Measurements from ENCODE around the gene RIPK4.
A peak's percentile ranks its signal among the peaks of the same experiment; 100 is the strongest.
"Not testable (repeated sequence)": the region's sequence is repeated elsewhere in the genome, so short reads cannot be mapped to it uniquely, and the experiment has no call there.

RIPK4 gene

DNA sequence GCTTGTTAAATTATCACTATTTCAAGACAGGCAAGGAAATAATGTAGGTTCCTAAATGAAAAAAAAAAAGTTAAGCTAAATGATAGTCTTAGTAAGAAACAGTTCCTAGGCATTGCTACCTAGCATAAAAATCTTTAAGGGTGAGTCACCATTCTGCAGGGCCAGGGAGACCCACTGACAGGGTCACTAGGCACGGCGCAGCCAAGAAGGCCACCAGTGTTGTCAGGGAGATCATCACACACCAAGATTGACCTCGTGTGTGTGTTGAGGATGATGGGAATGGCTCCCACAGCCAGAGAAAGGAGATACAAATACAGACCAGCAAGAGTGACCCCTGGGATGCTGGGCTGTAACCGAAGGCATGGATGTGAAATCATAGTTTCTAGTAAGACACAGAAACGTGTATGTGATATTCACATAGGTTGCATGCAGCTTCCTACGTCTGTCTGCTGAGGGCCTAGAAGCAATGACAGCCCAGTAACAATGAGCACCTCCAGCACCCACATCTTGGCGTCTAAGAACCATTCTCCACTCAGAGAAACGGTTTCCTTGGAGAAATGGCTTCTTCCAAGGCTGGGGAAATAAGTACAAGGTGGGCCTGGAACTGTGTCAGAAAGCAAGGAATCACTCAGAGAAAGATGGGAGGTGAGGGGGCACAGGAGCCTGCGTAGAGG, 29.1 kb downstream of the RIPK4 start:
- no peak for DNase-seq (ENCODE audit: low spot score)

DNA sequence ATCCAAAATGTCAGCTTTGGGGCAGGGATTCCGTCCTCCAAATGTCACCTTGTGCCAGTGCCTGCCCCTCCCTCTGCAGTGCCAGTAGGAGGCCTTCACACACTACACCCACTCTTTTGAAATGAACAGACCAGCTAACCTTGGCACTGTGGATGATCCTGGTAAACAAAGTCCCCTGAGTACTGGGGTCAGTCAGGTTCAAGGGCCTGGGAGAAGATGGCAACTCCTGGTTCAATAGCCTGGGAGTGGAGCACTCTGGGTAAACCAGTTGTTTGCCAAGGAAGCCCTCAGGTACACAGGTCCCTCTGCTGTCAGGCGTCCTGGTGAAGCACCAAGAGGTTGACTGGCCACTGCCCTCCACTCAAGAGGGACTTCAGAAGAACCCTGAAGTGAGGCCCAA, 30.4 kb downstream of the RIPK4 start:
- DNase-seq (ENCODE audit: low spot score) = no peak

DNA sequence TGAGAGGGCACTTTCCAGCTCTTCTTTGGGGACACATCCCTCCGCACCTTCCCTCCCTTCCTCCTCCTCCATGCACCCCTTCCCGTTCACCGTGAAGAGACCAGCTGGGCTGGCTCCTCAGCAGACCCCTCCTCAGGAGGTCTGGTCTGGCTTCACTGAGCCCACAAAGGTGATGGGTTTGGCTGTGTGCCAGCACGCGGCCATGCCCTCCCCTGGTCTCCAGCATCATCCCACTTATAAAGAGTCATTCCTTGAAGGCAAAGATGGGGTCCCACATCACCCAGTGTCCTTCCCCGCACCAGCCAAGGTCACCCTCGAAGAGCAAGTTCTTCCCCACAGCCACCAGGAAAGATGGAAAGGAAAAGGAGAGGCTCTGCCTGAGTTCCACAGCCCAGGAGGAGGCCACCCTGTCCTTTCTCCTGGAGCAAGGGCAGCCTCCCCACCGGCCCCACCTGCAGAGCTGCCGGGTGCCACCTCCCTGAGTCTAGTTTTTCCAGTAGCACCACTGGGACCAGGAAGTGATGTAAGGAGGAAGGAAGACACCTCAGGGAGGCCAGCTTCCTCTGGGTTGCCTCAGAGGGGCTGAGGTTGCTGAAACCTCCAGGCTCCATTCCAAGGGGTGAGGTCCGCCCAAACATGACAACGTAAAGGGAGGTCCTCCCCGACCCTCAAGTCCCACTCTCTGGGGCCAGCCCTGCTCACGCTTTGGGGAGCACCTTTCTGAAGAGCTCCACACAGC, 32.7 kb downstream of the RIPK4 start:
- no peak for DNase-seq (ENCODE audit: low spot score)

DNA sequence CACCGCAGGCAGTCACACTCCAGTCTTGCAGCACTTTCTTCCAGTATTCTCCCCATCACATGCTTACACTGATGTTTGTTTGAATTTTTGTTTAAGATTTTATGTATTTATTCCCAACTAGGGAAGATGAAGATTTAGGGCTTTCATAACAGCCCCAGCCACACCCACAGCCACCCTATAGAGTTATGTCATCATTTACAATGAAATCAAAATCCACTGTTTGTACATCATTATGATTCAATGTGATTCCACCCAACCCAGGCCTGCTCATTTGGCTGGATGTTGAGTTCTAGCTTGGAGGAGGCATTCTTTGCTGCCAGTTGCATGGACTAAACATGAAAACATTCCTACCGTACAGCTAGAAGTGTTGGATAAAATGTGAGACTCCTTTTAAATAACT, 35.8 kb downstream of the RIPK4 start:
- DNase-seq (ENCODE audit: low spot score) = no peak

DNA sequence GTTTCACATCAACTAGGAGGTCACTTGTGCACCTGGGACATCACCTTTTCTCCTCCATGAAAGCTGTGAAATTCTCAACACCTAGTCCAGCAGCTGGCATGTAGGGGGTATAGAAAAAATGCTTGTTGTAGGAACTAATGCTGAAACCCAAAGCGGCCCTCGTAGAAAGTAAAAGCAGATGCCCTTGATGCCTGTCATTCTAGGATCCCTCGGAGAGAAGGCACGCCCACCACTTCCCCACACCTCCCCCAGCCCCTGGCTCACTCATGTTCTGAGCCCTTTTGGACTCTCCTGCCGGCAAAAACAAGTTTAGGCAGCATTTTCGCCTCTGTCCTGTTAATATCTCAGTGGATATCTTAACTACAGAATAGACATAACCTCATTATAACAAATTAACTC, 36.5 kb downstream of the RIPK4 start:
- no peak for DNase-seq (ENCODE audit: low spot score)

DNA sequence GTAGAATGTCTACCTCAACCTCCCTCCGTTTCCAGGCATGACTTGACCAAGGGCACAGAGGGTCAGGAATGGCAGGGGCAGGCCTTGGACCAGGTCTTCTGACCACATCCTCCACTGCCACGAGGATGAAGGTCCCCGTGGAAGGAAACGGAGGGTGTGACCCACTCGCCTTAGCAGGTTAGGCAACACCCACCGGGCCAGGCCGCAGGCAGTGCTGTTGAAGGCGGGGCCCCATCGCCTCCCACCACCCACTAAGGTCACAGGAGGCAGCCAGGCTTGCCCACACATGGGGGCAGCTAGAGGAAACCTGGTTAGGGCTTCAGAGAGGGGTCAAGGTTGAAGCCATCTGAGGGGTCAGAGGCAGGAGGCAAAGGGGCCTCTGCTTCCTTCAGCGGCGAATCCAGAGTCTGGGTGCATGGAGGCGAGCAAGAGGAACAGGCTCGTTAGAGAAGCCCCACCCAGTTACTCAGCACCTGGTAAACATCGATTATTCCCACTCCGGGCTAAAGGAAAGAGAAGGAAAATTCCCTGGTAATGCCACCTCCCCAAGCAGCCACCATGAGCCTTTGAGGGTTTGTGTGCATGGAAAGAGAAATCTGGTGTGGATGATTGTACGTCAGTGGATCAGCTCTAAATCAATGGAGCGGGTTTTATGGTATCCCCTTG, 37.0 kb downstream of the RIPK4 start:
- DNase-seq (ENCODE audit: low spot score) = no peak

DNA sequence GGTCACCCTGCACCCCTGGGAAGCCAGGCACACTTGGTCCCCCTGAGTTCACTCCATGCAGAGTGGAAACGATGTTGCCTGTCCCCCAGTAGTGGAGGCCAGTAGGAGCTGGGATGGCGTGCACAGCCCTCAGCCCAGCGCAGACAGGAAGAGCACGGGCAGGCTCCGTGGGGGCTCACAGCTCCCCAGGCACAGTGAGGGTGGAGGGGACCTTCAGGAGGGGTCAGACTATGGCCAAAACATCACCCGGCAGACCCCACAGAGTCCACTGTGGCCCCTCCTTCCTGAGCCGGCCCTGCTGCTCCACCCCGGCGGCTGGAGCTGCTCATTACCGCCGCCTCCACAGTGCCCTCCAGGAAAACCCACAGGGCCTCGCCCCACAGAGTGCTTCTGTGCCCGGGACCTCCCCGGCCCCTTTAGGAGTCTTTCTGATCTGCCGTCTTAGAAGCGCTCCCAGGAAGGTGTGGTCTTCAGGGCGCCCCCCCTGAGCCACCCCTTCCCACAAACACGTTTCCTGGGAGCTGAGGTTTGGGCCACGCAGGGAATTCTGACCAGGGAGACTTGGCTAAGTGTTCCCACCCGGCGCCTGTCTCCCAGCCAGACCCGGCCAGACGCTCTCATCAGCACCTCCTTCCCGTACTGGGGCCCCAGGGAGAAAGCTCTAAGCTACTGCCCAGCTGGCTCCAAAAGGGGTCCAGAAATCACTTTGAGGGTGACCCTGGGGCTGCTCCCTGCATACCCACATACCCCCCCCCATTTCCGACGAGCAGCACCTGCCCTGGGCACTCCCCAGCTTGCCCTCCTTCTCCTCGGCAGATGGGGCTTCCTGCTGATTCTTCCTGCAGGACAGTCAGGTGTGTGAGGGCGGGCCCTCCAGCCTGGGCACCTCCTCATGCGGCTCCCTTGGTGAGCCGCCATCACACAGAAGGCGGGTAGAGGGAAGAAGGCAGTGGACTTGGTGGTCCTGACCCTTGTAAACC, 38.8 kb downstream of the RIPK4 start:
- DNase-seq (ENCODE audit: low spot score) = no peak

DNA sequence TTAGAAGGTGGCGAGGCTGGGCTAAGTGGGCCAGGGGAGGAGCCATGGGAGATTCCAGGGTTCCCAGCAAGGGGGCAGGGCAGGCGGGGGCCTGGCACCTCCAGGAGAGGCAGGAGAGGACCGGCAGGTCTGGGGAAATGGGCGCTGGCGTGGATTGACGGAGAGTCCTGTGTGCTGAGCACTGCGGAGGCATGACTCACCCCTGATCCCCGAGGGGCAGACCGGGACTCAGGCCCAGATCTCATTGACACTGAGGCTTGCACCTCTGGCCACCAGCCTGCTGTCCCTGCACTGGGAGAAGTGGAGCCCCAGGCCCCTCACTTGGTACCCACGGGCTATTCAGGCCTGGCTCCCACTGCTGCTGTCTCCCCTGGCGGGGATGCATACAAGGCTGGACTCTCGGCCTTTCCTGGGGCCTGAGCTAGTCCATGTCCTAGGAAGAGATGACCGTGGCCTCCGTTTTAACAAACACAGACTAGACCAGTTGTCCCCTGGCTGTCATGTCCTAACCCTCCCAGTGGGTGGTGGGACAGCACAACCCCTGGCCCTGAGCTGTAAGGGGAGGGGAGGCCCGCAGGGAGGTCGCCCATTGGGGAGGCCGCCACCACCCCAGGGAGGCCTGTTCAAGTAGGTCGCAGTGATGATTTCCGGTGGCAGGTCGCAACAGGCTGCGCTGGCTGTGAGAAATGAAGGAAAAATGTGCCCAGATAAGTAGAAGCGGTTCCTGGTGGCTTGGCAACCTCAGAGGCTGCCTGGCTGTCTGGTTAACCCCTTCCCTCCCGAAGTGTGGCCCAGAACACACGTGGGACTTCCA, 39.7 kb downstream of the RIPK4 start:
- peak; percentile 81 for DNase-seq (ENCODE audit: low spot score)

DNA sequence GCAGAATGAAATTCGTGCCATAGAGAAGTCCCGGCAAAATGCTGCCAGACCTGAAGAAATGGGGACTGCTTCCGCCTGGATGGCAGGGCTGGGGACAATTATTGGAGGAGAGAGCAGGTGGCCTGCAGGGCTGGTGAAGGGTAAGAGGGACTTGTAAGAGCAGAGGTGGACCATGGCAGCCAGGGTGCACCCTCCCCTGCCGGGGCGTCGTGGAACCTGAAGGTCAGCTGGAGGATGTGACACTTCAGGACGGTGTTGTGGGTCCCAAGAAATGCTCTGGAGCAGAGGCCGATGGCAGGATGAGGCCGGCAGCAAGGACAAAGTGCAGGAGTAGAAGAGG, 40.3 kb downstream of the RIPK4 start:
- DNase-seq (ENCODE audit: low spot score) = no peak

DNA sequence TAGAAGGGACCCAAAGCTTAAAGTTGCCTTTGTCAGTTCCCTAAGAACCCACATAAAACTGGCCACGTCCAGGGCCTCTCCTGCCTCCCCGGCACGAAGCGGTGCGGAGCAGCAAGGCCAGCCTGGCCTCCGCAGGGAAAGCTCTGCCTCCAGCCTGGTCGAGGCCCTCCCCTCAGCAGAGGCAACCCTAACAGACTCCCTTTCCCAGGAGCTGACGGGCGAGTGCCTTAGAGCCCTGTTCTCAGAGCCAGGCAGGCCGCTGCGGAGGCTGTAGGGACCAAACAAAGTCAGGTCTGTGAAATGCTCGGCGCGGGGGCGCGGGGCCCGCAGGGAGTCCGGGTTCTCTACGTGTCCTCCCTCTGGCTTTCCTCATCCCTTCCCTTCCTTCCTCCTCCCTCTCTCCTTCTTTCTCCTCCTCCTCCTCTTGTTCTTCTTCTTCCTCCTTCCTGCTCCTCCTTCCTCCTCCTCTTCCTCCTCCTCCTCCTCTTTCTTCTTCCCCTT, 40.7 kb downstream of the RIPK4 start:
- DNase-seq (ENCODE audit: low spot score) = no peak

DNA sequence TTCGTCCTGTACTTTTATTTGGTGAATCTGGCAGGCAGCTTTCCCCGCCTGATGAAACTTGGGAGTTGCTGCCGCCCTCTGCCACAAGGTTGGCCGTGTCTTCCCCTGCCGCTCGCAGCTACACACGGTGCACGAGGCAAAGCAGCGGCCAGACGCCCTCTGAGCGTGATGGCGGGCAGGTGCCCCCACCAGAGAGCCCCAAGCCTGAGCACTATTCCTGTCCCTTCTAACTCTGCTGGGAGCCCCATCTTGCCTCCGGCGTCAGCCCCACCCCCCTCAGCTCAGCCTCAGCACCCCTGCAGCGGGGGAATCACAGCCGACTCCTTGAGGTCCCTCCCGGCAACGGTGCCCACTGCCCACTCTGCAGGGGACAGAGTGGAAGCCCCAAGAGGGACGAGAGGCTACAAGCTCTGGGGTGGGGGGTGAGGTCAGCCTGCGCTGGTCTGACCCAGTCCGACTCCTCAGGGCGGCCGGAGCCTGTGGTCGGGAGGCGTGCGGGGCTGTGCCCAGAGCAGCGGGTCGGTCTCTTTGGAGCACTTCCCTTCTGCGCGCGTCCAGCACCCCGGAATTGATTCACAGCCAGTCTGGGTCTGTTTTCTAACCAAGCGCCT, 41.3 kb downstream of the RIPK4 start:
- no peak for DNase-seq (ENCODE audit: low spot score)

DNA sequence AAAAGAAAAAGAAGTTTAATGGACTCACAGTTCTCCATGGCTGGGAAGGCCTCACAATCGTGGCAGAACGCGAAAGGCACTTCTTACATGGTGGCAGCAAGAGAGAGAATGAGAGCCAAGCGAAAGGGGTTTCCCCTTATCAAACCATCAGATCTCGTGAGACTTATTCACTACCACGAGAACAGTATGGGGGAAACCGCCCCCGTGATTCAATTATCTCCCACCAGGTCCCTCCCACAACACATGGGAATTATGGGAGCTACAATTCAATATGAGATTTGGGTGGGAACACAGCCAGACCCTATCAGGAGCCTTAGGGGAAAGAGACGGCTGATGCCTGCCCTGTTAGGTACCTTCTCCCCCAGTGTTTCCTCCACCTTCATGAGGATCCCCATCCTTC, 43.0 kb downstream of the RIPK4 start:
- DNase-seq (ENCODE audit: low spot score) = not testable (repeated sequence)

DNA sequence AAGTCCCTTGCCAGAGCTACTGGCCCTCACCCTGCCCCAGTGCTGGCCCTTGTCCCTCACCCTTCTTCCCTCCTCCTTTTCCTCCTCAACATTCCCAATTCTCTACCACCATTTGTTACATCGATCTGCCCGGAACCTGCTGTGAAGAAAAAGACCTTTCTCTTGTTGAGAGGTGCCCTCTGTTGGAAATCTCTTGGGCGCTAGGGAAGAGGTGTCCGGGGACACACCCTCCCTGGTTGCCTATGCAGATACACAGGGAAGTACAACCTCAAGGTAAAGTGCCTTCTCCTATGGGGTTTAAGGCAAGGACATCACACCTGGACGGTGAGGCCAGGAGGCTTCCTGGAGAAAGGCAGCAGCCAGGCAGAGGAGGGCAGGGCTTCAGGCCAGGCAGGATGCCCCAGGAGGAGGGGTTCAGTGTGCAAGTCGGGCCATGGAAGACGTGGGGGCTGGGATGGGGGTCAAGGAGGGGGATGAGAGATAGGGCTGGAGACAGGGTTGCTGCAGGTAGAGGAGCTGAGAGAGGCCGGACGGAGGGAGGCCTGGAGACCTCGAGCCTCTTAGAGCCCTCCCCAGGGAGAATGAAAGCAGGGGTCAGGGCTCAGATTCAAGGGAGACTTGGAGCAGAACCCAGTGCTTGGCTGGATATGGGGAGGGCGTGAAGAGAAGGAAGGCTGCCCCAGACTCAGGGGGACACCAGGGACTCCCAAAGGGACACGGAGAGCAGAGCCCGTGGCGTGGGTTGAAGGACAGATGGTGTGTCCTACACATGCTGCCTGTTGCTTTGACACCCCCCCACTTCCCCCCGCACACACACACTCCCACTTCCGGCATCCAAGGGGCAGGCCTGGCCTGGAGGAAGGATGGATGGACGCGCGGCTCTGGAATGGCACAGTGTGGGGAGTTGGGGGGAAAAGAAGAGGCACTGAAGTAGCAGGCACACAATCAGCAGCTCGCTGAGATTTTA, 44.5 kb downstream of the RIPK4 start:
- DNase-seq (ENCODE audit: low spot score) = no peak

DNA sequence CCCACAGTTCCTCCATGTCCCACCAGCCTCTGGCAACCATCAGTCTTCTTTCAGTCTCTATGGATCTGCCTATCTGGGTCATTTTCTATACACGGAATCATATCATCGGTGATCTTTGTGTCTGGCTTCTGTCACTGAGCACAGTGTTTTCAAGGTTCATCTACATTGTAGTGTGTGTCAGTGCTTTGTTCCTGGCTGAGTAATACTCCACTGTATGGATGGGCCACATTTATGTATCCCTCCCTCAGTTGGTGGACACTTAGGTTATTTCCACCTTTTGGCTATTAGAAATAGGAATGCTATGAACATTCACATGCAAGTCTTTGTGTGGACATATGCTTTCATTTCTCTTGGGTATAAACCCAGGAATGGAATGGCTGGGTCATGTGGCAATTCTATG, 46.6 kb downstream of the RIPK4 start:
- DNase-seq (ENCODE audit: low spot score) = no peak

DNA sequence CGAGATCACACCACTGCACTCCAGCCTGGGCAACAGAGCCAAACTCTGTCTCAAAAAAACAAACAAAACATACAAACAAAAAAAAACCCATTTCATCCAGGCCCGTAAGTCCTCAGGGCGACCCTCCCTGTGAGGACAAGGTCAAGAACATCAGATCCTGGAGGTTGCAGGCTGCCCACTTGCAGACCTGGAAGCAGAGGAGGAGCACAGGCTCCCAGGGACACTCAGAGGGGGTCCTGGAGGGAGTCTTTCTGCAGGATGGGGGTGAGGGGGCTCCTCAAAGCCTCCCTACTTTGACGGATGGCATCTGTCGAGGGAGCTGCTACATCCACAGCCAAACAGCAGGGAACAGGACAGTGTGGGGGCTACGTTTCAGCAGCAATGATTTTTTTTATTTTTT, 47.2 kb downstream of the RIPK4 start:
- DNase-seq (ENCODE audit: low spot score) = no peak

DNA sequence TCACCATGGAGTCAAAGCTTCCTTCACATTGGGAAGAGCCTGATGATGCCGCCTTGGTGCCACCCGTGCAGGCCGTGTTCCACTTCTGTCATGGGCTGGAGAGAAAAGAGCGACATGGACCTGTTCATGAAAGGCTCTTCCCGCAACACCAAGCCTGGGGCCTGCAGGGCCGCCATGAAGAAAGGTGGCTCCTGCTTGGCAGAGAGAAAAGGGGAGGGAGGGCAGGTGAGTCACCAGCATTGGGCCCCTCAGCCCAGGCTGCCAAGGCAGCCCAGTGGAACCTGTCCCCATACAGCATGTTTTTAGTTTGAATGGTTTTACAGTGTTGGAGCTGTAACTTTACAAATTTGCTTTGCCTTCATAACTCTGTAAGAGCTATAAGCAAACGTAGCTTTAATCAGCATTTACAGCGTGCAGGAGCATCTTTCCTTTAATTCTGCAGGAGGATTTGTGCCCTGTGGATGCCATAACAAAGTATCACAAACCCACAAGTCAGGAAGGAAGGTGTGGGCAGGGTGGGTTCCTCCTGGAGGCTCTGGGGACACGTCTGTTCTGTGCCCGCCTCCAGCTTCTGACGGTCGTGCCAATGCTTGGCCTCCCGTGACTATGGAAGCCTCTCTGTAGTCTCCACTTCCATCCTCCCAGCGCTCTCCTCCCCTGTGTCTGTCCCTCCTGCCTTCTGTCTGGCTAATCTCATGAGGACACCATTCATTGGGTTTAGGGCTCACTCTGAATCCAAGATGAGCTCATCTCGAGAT, 49.1 kb downstream of the RIPK4 start:
- no peak for DNase-seq (ENCODE audit: low spot score)

DNA sequence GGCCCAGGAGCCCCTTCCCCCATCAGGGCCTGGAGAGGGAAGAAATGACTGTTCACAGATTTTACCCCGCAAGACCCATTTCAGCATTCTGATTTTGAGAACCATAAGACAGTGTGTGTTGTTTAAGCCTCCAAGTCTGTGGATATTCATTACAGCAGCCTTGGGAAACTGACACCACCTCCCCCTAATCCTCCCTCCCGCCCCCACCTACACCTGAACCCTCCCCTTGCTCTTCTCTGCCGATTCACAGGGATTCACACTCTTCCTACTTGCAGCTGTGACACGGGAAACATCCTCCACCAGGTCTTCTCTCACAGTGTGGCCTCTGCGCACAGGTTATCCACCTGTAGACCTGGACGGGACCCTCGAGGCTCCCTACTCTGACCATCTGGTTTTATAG, 50.1 kb downstream of the RIPK4 start:
- no peak for DNase-seq (ENCODE audit: low spot score)

DNA sequence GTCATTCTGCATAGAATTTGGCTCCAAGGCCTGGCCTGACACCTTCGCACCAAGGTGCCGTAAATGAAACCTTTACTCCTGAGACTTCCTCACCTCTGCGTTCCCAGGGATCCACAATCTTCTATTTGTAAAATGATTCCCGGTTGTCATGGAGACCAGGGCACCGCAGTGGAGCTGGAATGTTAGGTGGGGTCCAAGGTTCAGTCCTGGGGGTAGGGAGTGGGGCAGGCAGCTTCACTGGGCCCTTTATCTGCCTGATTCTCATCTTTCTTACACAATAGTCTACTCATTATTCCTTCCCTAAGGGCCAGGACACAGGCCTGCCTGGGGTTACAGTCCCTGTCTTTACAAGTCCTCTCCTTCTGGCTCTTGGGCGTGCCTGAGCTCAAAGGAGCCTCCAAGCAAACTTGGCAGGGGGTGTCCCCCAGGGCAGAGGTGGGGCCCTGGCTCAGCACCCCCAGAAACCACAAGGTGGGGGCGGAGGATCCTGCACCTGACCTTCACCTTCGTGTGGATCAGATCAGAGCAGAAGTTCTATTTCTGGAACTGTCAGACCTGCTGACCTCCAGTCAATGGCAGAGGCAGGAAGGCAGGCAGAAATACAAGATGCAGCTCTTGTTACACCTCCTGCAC, 51.1 kb downstream of the RIPK4 start:
- DNase-seq (ENCODE audit: low spot score) = peak; percentile 90
